Glomerular endothelial cell (primary cell): ENCODE measurements around the gene ITPR2. TPM values are rescaled to one million over a fixed set of nuclear protein-coding genes. Genes with fewer than 3 reads are reported as not detected.

Experiments
- DNase-seq: peaks from one replicate; pipeline ENCODE4 v3.0.0-alpha.2; 2011; ENCODE audit warnings: low read depth, low spot score; ENCODE audit errors: extremely low read depth
- total RNA-seq: library from RNA; depleted of rRNA; stranded (reverse); fragments of >200 nt; gene quantifications from 2 replicates; pipeline ENCODE4 v1.2.3, GENCODE V29; 2015

The ITPR2 gene
- total RNA-seq, 1 donor from 2014 or later, result 39.7 TPM

GRCh38 chr12:26825459-26826016, 7.5 kb downstream of the ITPR2 start:
- no peak for DNase-seq

DNA sequence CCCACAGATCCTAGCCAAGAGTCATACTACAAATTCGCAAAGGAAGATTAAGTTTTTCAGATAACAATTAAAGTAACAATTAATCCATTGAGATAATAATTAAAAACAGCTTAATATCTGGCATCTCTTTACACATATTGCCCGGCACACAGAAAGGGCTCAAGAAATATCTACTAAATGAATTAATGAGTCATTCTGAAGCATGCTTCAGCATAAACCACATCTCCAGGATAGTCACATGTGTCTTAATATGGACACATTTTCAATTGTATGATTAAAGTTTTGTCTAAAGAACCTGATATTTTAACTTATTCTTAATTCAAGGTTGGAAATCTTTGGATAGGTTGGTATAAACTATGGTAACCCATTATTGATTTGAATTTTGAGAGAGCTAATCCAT, 9.6 kb downstream of the ITPR2 start:
- no peak for DNase-seq

DNA sequence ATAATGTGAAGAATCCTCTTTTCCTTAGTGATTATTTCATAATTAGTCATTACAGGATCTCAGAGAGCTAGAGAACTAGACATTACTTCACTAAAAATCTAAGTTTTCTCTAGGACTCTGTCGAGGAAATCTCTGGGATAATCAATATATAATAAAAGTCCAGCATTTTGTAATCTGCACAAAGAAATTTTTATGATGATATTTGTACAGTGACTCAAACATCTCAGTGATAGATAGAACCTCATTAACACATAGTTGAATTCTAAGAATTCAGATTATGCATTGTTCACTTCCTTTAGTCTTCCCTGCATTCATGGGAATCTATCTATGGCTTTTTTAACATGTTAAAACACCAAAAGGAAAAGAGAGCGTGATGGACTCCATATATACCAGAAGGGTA, 11.0 kb downstream of the ITPR2 start:
- no peak for DNase-seq

DNA sequence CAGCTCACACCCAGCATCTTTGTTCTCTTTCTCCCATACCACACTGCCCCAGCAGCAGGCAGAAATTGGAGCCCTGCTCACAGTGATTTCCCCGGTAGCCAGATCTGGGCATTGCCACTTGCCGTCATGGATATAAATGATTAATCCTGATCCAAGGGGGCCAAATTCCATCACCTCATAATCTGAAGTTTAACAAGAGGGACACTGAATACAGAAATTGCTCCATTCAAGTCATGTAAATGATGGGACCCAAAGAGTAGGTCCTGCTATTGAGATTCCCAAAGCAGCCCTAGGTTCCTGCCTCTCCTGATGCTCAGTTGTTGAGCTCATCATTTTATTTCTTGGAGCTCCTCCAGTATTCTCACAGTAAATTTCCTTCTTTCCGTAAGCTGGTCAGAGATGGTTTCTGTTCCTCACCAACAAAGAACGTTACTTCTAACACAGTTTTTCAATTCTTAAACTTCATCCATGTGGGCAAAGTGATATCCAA, 11.7 kb downstream of the ITPR2 start:
- no peak for DNase-seq

DNA sequence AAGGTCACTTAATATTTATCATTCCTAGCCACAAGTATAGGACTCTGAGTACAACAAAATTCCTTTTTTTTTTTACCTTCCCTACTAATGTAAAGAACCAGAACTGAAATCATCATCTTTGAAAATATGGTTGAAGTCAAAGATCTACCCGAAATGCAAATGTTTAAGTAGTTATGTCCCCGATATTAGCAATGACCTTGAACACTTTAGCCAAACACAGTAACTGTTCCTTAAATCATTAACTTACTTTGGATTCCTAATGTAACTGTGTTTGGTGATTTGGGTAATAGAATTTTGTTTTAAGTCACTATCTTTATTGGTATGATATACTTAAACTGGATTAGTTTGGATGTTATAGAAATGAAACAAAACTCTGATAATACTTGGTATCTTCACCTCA, 14.4 kb downstream of the ITPR2 start:
- DNase-seq, result no peak

DNA sequence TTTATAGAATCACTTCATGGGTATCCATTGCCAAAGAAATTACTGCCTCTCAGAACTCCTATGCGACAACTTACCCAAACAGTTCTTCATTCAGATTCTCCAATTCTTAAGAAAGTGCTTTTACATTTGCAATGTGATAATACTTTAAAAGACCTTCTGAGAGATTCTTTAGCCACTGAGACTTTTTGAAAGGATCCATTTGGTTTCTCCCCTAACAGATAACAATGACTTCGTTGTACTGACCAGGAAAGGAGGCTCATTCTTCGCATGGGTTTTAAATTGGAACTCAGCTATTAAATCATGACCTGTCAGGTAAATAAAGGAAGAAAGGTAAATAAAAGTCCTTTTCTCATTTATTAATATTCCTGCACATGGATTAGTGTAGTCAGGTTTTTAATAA, 14.8 kb downstream of the ITPR2 start:
- no peak for DNase-seq

DNA sequence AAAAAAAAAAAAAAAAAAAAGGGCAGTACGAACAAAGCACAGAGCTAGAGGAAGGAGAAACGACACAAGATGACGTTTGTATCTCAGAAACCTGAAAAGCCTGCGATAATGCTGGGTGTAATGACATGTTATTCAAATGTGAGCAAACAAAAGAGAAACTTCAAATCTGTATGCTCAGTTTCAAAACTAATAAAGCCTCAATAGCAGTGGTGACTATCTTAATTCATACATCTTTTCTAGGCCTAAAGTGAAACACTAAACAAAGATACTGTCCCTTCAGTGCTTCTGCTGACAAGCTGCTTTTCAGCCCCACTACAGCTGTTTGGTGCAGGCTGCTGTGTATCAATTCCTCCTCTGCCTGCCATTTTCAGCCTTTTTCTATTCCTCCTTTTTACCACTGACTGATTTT, 15.8 kb downstream of the ITPR2 start:
- no peak for DNase-seq

DNA sequence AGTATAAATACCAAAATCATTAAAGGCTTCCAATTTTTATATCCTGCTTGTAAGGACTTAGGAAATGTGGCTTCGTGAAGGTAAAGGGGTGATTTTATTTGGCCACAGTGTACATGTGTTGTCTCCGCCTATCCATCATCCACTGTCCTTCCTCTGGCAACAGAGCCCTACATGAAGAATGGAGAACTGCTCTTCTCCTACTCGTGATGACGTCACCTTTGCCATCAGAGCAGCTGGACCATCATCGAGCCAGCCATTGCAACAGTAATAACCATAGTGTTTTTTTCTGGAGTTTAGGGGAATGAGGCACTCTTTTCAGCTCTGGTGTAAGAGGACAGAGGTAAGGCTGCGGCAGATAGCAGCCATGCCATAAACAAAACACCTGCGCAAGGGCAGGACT, 19.2 kb downstream of the ITPR2 start:
- DNase-seq, result no peak

GRCh38 chr12:26810330-26810729, 22.7 kb downstream of the ITPR2 start:
- DNase-seq, result no peak

DNA sequence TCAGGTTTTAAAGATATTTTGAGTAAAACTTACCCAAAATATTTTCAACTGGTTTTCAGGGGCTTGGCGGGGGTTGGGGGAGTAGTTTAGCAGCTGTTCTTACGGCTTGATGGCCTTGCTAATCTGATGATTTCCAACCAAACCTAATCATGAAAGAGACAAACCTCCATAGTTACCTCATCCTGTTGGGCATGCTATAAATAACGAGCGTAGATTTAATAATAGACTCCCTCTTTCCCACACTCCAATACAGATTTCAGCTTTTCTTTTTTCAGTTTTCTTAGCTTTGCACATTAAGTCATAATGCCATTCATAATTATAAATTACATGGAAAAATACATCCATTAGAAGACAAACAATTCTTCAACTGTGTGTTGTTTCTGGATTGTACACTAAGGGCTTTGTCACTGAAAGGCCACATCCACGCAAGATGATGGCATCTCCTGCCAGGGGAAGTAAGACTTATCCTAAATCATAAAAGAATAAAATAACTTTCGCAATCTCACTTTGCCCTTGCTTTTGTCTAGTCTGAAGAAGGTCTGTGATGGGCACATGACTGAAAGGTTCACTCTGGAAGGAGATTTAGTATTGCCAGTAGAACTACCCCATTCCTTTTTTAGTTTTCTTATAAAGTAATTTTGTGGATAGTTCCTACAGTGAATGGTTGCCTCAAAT, 23.2 kb downstream of the ITPR2 start:
- no peak for DNase-seq

DNA sequence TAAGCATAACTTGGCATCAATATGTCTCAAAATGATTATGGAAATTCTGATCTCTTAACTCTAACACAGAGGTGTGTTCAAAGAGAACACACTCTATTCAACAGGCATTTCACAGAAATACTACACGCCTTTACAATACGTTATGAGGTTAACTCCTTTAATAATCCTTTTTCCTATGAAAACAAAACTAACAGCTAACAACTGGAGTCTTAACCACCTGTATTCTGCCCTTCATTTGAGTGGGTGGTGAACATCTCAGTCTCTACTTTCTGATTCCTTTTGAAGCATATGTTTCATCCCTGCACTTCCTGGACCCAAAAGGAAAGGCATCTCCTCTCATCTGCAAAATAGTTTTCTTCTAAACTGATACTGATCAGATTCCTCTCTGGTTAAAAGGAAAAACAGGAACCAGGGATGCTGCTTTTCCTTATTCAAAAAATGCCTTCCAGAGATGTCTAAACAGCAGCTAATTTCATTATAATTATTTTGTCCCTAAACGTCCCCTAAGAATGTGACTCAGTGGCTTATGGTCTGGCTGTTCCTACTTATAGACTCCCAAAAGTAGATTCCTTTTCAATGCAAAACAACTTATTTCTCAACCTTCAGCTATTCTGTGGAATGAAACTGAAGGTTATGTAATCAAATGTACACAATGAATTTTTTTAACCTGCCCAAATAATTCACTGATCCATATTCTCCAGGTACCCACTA, 24.1 kb downstream of the ITPR2 start:
- DNase-seq, result no peak

DNA sequence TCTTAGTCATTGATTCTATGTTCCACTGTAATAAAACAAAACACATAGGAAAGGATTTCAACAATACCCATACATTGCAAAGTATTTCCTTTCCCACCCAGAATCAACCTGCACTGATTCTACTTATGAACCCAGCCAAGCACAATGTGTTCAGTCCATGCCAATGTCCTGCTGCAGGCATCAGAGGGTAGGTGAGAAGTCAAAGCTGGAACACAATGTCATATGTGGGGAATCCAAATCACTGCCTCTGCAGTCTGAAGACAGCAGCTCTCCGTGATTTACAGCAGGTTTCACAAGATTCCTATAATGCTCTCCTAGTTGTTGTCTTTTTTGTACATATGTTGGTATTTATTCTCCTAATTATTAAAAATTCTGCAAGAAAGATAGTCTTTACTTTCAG, 25.7 kb downstream of the ITPR2 start:
- DNase-seq, result no peak

GRCh38 chr12:26806556-26806955, 26.4 kb downstream of the ITPR2 start:
- no peak for DNase-seq

- DNase-seq, result no peak
Measured at GRCh38 chr12:26805401-26805971, 27.5 kb downstream of the ITPR2 start.

DNA sequence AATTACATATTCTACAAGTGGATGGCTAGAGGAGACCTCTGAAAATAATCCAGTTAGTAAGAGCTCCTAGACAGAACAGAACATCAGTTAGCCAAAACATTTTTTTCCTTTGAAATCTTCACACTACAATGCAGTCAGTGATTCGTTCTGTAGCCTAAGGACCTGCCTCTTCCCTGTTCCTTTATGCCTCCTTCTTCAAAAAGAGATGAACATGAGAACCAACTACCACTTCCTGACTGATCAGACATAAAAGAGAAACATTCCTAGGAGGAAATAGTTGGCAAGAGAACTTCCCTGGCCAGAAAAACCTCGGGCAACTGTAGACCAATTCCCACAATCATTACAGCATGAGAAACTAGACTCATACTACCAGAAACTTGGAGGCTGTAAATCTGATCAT, 29.4 kb downstream of the ITPR2 start:
- DNase-seq, result no peak

- no peak for DNase-seq
Measured at GRCh38 chr12:26801486-26801885, 31.5 kb downstream of the ITPR2 start.

DNA sequence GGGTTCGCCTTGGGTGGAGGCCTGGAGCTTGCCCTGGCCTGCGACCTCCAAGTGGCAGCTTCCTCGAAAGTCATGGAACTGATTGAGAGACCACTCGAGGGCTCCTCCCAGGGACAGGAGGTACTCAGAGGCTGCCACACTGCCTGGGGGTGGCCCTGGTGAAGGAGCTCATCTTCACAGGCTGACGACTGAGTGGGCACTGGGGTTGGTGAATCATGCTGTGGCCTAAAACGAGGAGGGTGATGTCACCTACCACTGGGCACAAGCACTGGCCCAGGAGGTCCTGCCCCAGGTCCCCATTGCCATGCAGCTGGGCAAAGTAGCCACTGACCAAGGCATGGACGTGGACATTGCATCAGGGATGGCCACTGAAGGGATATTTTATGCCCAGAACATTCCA, 32.1 kb downstream of the ITPR2 start:
- DNase-seq, result no peak

GRCh38 chr12:26800347-26800746, 32.6 kb downstream of the ITPR2 start:
- no peak for DNase-seq

DNA sequence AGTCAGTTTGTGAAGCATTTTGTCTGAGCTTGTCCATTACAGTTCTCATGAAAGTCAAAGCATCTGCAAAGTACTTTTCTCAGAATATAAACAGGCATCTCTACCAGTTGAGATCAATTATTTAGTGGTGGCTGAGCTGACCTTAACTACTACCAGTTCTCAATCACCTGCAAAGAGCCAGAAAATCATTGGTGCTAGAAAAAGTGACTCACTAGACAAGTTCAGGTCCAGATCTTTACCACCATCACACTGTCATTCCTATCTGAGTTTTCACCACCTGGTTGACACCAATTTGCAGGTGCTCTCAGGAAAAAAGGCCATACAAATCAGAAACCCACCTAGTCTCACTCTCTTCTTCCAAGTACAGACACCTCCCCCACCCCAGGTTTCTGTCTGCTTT, 33.3 kb downstream of the ITPR2 start:
- DNase-seq, result no peak

GRCh38 chr12:26798640-26799039, 34.4 kb downstream of the ITPR2 start:
- no peak for DNase-seq

DNA sequence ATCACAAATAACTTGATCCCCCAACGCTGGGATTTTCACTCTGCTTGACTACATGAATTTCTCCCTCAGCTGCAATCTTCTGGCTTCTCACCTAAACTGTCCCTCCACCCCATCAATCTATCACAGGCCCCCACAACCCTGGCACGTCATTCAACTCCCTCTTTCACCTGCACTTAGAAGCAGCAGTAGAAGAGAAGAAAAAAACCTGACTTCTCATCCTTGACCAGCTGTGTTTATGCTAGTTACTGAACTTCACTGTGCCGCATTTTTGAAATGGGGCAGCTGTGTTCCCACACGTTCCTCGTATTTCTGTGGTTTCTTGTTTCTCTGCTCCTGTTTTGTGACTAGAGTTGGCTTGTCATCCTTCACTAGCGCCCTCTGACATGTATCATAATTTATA, 35.0 kb downstream of the ITPR2 start:
- DNase-seq, result no peak

DNA sequence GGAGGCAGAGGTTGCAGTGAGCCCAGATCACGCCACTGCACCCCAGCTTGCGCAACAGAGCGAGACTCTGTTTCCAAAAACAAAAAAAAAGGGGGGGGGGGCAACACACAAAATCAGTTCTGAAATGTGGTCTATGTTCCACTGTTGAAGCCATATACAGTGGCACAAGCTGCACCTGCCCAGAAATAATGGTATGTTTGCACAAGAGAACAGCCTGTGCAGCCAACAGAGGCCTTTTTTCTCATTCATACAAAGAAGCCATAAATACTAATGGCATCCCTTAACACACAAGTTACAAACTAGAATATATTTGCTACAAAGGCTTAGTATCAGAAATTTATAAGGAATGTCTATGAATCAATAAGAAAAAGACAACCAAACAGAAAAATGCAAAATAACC, 37.1 kb downstream of the ITPR2 start:
- no peak for DNase-seq
